GM12874 (cell line): ENCODE results near the gene TADA2B.

Source experiments
- TF ChIP-seq, protein P1 (sequence below): IDR thresholded peaks from 2 replicates; pipeline ENCODE4 v1.5.1; 2011; ENCODE audit warnings: low read depth, mild to moderate bottlenecking, control low read depth, low read length, moderate library complexity; ENCODE audit not compliant: insufficient read depth

TADA2B gene

DNA sequence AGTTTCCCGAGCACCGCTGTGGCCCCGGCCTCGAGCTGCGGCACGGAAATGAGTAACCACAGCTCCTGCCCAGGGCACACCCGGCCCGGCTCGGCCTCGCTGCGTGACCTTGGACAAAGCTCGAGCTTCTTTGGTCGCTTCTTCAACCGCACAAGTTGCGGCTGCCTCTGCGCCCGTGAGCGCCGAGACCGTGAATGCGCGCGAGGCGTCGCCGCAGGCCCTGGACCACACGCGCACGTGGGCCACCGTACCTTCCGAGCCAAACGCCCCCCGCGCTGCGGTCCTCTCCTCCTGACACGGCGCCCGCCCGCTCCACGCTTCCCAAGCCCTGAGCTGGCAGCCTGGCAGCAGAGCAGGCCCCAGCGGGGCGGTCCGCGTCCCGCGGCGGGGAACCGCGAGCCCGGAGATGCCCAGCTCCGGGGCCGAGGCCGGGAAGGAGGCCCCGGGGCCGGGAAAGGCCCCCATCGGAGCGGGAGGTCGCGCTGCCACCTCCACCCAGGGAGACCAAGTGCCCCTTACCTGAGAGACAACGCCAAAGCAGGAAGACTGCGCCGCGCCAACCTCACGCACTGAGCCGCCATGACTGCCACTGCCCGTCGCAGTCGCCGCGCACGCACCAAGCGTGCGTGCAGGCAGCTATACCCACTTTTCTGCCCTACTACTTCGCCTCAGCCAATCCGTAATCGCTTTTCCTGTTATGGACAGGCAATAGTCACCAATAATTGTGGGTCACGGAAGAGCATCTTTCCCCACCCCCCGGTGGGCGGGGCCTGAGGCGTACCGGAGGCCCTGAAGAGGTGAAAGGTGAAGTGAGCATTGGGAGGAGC is 24.5 kb downstream of the TADA2B start, which contains the start of gene GRPEL1:
Gene GRPEL1 (minus strand): TSS at position 613 of the 827 bp plus-strand sequence. CDS start 32 bp downstream, at position 581.
- TF ChIP-seq, protein P1, sequence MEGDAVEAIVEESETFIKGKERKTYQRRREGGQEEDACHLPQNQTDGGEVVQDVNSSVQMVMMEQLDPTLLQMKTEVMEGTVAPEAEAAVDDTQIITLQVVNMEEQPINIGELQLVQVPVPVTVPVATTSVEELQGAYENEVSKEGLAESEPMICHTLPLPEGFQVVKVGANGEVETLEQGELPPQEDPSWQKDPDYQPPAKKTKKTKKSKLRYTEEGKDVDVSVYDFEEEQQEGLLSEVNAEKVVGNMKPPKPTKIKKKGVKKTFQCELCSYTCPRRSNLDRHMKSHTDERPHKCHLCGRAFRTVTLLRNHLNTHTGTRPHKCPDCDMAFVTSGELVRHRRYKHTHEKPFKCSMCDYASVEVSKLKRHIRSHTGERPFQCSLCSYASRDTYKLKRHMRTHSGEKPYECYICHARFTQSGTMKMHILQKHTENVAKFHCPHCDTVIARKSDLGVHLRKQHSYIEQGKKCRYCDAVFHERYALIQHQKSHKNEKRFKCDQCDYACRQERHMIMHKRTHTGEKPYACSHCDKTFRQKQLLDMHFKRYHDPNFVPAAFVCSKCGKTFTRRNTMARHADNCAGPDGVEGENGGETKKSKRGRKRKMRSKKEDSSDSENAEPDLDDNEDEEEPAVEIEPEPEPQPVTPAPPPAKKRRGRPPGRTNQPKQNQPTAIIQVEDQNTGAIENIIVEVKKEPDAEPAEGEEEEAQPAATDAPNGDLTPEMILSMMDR: no peak

DNA sequence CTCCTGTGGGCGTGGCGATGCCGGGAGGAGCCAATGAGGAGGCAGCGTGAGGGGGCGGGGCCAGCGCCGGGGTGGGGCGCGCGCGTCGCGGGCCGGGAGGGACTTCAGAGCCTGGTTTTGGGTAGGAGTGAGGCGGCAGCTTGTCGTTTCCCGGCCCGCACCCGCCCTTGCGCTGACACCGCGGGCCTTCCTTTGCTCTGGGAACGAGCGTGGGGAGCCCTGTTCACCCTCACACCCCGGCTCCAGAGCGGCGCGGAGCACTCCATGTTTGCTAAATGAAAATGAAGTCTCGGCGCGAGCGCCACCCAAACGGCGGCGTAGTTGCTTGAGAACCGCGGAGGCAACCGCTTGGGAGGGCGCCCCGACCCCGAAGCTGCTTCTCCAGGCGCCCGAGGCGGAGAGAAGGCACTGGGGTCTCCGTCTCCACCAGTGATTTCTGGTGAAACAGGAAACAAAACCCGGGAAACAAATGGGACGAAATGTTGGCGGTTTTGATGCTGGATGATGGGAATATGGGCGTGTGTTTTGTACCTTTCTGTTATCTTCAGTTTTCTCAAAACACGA is 25.2 kb downstream of the TADA2B start:
- TF ChIP-seq, protein P1: no peak

DNA sequence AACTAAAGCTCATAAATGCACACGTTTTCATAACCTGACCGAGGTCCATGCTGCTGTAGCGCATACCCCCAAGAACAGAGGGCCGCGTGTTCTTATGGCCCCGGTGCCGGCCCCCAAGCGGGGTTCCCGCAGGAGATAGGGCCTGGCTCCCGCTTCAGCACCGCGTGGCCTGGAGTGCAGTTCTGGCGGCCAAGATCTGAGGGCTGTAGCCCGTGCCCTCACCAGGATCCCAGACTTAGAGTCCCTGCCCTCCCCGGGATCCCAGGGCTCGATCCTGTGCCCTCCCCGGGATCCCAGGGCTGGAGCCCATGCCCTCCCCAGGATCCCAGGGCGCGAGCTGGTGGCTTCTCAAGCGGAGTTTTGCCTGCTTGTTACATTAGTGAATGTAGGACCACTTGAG is 25.7 kb downstream of the TADA2B start:
- TF ChIP-seq, protein P1: no peak

DNA sequence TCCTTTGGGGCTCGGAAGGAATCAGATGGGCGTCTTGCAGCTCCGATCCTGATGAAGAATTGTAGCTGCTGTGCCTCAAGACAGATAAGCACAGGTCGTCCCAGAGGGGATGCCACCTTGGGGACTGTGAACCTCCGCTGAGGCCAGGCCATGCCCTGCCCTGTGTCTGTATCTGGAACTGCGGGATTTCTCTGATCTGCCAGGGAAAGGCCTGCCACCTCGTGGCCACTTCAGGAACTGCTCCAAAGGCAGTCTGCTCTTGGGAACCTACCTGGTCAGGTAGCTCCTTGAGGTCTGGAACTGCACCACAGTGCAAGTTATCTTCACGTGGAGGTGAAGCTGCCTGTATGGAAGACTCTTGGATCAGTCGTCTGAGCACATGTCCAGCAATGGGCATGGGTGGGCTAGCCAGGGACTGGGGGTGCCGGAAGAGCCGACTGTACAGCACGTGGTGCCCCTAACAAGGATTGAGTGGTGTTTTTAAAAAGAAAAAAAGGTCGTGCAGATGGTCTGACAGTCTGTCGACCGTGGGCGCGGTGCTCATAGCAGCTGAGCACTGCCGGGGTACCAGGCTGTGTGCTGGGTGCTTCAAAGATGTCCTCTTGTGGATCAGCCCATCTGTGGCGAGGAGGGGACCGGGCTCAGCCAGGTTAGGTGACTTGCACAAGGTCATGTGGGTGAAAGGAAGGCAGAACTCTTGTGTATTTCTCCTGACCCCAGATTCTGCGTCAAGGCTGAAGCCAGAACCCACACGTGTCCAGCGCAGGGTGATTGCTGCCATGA is 27.7 kb downstream of the TADA2B start:
- TF ChIP-seq, protein P1: peak; percentile 97

DNA sequence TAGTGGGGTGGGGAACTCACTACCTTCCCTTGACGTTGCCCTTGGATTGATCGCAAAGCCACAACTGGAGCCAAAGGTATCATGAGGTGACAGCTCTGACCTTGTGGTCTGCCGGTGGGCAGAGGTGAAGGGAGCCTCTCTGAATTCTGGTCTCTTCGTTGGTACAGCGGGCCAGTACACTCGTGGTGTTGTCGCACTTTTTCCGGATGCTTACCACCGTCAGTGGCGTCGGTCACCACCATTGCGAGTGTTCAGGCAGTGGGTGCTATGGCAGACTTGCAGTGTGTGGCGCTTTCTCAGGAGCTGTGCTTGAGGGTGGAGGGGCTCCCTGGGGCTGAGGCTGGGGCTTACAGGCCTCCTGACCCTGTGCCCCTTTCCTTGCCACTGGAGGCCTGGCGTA is 29.9 kb downstream of the TADA2B start:
- TF ChIP-seq, protein P1: no peak

DNA sequence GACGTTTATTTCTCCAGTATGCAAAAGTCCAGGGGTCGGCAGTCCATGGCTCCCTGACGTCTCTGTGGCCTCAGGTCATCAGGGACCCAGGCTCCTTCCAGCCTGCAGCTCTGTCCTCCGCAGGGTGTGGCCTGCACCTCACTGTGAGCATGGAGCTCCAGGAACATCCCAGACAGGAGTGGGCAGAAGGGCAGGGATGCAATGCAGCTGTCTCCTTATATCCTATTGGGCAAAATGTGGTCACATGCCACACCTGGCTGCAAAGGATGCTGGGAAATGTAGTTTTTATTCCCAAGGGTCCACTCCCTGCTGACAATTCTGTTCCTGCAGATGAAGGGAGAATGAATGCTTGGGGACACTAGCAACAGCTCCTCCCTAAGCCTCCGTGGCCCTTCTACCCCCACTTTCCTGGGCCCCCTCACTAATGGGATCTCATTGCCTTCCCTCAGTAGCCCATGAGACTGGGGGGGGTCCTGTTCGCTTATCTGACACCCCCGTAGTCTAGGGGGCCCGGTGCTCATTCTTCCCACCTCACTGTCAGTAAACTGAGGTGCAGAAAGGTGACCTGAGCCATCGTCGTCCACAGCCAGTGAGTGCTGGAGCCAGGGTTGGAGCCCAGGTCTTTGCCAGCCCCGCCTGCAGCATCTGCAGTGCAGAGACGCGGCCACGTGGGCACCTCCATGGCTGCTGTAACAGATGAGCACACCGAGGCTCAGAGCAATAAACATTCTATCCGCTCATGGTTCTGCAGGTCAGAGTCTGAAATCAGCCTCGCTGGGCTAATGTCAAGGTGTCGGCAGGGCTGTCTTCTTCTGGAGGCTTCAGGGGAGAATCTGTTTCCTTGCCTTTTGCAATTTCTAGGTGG is 30.6 kb downstream of the TADA2B start:
- TF ChIP-seq, protein P1: no peak
